SH-SY5Y (cell line): ENCODE results near the gene NCF2.

Source experiments
- GATA2 ChIP-seq: IDR thresholded peaks from 2 replicates; pipeline ENCODE4 v1.6.1; 2011; ENCODE audit warnings: mild to moderate bottlenecking, low read depth, low read length
- GATA3 ChIP-seq: IDR thresholded peaks from 2 replicates; pipeline ENCODE4 v1.6.1; 2011; ENCODE audit warnings: low read depth, mild to moderate bottlenecking, low read length, moderate library complexity

GRCh38 chr1:183569141-183569540 lies 21.1 kb downstream of the NCF2 start:
- TF ChIP-seq GATA2: no peak
- TF ChIP-seq GATA3: no peak
